ENCODE data around the gene TRIM9.

DNA sequence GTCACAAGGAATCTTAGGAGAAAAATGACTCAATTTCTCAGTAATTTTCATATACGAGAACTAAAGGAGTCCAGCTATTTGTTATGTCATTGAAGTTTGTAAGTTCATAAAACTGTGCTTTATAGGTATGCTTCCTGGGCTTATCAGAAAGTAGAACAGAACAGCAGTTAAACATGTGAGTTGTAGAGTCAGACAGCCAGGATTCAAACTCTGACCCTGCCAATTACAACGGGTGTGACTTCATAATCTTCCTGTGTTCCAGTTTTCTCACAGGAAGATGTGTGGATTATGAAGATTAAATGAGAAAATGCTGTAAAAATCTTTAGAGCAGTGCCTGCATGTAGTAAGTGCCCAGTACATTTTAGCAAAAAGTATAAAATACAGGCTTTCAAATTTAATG lies 8.9 kb downstream of the TRIM9 start:
- TF ChIP-seq, protein P1, sequence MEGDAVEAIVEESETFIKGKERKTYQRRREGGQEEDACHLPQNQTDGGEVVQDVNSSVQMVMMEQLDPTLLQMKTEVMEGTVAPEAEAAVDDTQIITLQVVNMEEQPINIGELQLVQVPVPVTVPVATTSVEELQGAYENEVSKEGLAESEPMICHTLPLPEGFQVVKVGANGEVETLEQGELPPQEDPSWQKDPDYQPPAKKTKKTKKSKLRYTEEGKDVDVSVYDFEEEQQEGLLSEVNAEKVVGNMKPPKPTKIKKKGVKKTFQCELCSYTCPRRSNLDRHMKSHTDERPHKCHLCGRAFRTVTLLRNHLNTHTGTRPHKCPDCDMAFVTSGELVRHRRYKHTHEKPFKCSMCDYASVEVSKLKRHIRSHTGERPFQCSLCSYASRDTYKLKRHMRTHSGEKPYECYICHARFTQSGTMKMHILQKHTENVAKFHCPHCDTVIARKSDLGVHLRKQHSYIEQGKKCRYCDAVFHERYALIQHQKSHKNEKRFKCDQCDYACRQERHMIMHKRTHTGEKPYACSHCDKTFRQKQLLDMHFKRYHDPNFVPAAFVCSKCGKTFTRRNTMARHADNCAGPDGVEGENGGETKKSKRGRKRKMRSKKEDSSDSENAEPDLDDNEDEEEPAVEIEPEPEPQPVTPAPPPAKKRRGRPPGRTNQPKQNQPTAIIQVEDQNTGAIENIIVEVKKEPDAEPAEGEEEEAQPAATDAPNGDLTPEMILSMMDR (conservative IDR thresholded peaks at IDR 0.05; ENCODE audit: low read depth, low read length): no peak
- TF ChIP-seq EZH2 (IDR thresholded peaks at IDR 0.05; ENCODE audit: low read length, unreplicated experiment): no peak
